ENCODE measurements around the gene RNF208.
A peak's percentile ranks its signal among the peaks of the same experiment; 100 is the strongest.

Gene RNF208

GRCh38 chr9:137236238-137236935 is 14.3 kb upstream of the RNF208 start (continued):
- TF ChIP-seq REST (tag by site-specific recombination; IDR thresholded peaks at IDR 0.05) (peak; percentile 22; the same call in 1 of the 2 replicates), PRDM1 (tag by site-specific recombination; IDR thresholded peaks at IDR 0.05) (no peak), ZNF239 (tag by site-specific recombination; IDR thresholded peaks at IDR 0.05) (no peak), ZNF658 (tag by site-specific recombination; IDR thresholded peaks at IDR 0.05) (no peak), OSR2 (tag by site-specific recombination; IDR thresholded peaks at IDR 0.05) (peak; percentile 39; the same call in 1 of the 2 replicates), ZNF747 (tag by site-specific recombination; IDR thresholded peaks at IDR 0.05) (no peak), ZSCAN23 (tag by site-specific recombination; IDR thresholded peaks at IDR 0.05) (no peak), ZNF26 (tag by site-specific recombination; IDR thresholded peaks at IDR 0.05) (no peak), ZNF692 (tag by site-specific recombination; IDR thresholded peaks at IDR 0.05) (peak; percentile 67; the same call in 1 of the 2 replicates), ZNF624 (tag by site-specific recombination; IDR thresholded peaks at IDR 0.05) (no peak), ZNF18 (tag by site-specific recombination; IDR thresholded peaks at IDR 0.05) (no peak), ZNF580 (tag by site-specific recombination; IDR thresholded peaks at IDR 0.05) (no peak), ZNF518A (tag by site-specific recombination; conservative IDR thresholded peaks at IDR 0.05; ENCODE audit: low read depth) (no peak), ZNF184 (tag by site-specific recombination; IDR thresholded peaks at IDR 0.05) (0 out of 2 replicates have a peak, but pooled peaks have one; percentile 25), ZNF544 (tag by site-specific recombination; IDR thresholded peaks at IDR 0.05) (no peak), ZBTB8A (tag by site-specific recombination; IDR thresholded peaks at IDR 0.05) (peak; percentile 54), BCL11A (tag by site-specific recombination; IDR thresholded peaks at IDR 0.05; ENCODE audit: low read depth) (no peak), ZNF785 (tag by site-specific recombination; IDR thresholded peaks at IDR 0.05) (no peak), ZNF221 (tag by site-specific recombination; IDR thresholded peaks at IDR 0.05; ENCODE audit: borderline replicate concordance) (no peak), ZNF362 (tag by site-specific recombination; IDR thresholded peaks at IDR 0.05) (no peak)

All from HEK293 (cell line).